Effector CD4-positive, alpha-beta T cell (primary cell): Measurements from ENCODE around the gene DISP2.

Source experiments
- DNase-seq: peaks from one replicate; pipeline ENCODE4 v3.0.0-alpha.2; 2020

DISP2 gene

GRCh38 chr15:40392986-40393948 lies 35.2 kb downstream of the DISP2 start:
- DNase-seq = no peak

DNA sequence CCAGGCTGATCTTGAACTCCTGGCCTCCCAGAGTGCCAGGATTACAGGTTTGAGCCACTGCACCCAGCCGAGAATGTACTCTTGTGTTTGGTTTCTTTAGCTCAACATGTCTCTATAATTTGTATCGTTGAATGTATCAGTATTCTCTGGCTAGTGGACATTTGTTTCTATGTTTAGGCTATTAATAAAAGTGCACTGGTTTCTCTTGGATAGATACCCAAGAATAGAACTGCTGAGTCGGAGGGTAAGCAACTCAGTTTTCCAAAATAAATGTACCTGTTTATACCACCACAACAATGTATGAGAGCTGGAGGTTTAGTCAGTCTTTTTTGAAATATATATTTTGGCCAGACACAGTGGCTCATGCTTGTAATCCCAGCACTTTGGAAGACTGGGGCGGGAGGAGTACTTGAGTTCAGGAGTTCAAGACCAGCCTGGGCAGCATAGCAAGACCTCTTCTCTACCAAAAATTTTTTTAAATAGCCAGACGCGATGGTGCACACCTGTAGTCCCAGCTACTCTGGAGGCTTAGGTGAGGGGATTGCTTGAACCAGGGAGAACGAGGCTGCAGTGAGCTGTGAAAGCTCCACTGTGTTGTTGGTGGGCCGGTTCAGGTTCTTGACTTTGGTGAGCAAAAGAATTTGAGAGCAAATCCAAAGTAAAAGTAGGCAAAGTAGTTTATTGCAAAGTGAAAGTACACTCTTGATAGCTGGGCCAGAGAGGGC lies 39.8 kb downstream of the DISP2 start:
- DNase-seq = no peak

DNA sequence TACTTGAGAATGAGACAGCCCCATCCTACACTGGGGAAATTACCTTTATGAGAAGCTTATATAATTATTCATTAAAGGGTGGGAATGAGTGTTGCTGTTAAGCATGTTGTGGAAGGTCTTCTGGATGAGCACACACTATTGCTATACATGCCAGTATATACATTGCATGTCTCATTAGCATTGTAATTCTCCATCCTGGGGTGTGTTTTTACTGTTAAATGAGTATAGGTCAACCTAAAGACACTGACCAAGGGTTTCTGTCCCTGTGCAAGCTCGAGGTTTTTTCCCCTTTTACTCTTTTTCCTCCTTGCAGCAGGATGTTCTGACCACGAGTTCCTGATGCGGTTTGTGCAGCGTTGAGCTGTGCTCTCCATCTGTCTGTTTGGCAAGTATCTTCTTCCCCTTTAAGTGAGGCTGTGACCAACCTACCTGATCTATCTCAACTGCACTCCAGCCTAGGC lies 40.4 kb downstream of the DISP2 start:
- no peak for DNase-seq

- DNase-seq = no peak
Measured at GRCh38 chr15:40399370-40399769, 41.4 kb downstream of the DISP2 start.

DNA sequence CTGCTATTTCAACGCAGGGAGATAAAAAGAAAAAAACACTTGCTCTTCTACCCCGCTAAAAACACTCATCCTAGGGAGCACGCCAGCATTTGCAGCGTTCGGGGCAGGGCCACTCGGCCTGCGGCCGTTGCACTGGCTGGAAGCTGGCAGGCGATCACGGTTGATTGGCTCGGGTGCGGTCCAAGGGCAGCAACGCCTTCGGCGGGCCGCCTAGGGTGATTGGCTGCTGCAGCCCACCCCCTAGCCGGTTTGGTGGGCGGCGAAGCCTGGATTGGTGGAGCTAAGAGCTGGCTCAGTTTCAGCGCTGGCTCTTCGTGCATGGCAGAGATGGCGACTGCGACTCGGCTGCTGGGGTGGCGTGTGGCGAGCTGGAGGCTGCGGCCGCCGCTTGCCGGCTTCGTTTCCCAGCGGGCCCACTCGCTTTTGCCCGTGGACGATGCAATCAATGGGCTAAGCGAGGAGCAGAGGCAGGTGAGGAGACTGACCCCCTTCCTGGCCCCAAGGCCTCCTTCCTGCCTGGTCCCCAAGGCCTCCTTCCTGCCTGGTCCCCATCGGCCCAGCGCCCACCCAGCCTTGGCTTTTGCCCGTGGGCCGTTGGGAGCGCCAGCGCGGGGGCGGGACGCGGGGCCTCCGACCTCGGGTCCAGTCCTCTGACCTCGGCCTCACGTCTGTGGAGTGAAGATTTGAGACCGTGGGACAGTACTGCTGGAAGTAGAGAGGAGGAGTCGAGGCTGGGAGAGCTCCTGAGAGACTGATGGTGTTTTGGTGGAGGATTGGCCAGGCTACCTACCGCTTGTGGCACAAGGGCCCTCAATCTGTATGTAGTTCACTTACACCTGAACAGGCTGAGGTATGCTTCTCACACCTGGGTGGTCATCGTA lies 47.7 kb downstream of the DISP2 start, which contains the start of gene IVD:
TSS of gene IVD (plus strand) at position 295 of the 881 bp plus-strand sequence. CDS start at position 328, 33 bp downstream.
- peak; percentile 81 for DNase-seq

GRCh38 chr15:40407330-40407990 lies 49.4 kb downstream of the DISP2 start:
- no peak for DNase-seq

DNA sequence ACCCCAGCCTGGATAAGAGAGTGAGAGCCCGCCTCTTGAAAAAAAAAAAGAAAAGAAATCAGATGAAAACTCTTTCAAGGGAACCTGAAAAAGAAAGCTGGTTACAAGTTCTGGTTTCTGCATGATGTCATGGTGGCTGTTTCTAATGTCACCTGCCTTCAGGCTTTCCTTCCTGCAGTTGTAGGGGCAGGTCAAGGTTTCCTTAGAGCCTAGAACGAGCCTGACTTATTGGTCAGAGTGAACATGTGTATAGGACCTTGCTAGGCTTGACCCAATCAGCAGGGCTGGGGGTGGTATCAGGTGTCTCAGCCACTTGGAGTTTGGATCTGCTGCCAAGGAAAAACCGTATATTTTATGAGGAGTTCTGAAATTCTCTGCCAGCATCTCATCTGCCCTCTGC lies 51.3 kb downstream of the DISP2 start:
- no peak for DNase-seq

DNA sequence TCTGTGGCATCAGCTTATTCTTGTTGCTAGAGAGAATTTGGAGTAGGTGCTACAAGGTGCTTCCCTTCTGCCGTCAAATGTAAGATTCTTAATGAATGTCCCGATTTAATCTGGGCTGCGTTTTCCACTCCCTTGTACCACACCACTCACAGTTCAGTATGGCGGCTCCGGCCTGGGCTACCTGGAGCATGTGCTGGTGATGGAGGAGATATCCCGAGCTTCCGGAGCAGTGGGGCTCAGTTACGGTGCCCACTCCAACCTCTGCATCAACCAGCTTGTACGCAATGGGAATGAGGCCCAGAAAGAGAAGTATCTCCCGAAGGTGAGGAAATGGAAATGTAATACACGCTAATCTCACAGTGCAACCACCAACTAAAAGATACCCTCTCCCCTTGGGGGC lies 52.5 kb downstream of the DISP2 start:
- no peak for DNase-seq

DNA sequence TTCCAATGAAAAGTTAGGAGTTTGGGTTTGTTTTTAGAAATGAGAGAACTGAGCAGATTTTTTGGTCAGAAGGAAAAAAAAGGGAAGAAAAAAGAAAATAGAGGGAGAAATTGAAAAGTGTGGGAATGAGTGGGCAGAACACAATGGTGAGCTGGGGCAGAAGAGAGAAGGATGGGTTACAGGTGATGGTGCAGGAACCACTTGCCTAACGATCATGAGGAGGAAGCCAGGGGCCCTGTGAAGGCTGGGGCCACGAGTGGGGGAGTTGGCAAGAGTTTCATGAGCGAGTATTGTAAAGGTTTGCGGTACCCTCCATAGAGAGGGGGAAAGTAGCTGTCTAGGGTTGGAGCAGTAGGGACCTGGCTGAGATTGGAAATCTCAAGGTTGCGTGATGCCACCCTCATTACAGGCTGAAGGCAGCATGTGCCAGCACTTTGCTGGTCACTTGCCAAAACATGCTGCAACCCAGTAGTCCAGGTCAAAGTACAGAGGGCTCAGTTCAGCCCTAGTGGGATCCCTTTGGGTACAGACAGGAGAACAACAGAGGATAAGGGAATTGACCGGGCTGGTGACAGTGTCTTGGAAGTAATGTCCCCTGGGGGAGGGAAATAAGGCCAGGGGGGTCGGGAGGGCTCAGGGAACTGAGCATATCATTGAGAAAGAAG lies 54.2 kb downstream of the DISP2 start:
- DNase-seq = no peak

DNA sequence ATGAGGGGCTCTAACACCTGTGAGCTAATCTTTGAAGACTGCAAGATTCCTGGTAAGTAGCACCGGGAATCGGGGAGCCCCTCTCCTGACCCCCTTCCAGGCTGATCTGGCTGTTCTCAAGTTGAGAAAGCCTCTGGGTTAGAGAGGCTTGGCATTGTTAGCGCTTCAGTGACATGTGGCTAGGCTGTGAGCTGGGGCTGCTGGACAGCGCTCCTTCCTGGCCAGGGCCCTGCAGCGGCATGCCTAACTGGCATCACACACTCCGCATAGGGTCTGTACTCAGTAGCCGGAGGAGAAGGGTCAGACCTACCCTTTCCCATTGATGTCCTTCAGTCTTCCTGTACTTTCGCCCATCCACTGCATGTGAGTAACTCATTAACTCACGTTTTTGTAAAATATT lies 55.0 kb downstream of the DISP2 start:
- no peak for DNase-seq

DNA sequence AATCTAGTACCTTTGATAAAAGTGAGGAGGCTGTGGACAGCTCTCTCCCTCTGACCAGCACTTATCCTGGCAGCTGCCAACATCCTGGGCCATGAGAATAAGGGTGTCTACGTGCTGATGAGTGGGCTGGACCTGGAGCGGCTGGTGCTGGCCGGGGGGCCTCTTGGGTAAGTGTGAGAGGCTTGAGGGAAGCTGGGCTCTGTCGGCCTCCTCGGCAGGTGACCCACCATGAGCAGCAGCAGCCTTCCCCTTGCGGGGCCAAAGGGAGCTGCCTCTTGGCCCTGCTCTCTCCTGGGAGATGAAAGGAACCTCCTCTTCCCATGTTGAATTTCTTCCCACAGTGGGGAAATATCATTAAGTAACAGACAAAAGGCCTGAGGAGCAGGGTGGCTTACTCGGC lies 56.8 kb downstream of the DISP2 start:
- no peak for DNase-seq

DNA sequence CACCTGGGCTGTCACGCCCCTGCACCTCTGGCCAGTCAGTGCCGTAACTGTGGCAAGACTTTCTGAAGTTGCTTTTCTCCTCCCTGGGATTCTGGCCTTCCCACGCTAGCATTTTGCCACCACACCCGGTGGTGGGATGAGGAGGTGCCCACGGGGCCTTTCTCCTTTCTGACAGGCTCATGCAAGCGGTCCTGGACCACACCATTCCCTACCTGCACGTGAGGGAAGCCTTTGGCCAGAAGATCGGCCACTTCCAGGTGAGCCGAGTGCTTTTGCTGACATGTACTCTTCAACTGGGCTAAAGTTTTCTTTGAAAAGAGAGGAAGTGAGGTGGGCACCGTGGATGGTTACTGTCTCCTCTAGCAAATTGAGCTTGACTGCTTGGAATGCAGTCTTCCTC lies 57.2 kb downstream of the DISP2 start:
- no peak for DNase-seq

- no peak for DNase-seq
Measured at GRCh38 chr15:40416056-40416455, 58.0 kb downstream of the DISP2 start.

DNA sequence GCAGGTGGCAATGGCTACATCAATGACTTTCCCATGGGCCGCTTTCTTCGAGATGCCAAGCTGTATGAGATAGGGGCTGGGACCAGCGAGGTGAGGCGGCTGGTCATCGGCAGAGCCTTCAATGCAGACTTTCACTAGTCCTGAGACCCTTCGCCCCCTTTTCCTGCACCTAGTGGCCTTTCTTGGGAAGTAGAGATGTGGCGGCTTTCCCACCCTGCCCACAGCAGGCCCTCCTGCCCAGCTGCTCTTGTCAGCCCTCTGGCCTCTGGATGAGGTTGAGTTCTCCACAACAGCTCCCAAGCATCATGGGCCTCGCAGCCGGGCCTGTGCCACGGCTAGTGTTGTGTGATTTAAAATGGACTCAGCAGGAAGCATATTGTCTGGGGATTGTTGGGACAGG lies 60.1 kb downstream of the DISP2 start:
- no peak for DNase-seq

DNA sequence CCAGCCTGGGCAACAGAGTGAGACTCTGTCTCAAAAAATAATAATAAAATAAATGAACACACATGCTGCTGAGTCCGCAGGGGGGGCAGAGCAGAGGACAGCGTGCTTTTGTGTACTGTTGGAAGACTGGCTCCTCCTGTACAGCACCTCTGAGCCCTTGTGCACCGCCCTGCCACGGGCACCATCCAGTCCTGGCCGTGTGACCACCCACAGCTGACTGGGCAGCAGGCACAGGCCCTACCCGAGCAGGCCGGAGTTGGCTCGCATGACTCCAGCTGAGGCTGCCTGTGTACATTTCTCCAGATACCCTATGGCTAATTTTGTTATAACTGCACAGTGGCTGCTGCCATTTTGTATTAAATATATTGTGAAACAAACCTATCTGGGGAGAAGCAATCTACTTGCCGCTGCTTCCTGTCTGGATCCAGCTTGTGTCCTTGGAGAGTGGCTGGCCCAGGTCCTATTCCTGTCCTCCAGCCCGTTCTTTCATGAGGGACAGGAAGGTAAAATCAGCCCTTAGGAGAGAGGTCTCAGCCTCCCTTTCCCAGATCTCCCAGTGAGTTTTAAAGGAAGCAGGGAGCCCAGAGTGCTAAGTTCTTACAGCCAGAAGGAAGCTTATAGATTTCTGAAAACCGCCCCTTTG lies 62.2 kb downstream of the DISP2 start:
- no peak for DNase-seq

- DNase-seq = no peak
Measured at GRCh38 chr15:40420793-40421192, 62.8 kb downstream of the DISP2 start.

DNA sequence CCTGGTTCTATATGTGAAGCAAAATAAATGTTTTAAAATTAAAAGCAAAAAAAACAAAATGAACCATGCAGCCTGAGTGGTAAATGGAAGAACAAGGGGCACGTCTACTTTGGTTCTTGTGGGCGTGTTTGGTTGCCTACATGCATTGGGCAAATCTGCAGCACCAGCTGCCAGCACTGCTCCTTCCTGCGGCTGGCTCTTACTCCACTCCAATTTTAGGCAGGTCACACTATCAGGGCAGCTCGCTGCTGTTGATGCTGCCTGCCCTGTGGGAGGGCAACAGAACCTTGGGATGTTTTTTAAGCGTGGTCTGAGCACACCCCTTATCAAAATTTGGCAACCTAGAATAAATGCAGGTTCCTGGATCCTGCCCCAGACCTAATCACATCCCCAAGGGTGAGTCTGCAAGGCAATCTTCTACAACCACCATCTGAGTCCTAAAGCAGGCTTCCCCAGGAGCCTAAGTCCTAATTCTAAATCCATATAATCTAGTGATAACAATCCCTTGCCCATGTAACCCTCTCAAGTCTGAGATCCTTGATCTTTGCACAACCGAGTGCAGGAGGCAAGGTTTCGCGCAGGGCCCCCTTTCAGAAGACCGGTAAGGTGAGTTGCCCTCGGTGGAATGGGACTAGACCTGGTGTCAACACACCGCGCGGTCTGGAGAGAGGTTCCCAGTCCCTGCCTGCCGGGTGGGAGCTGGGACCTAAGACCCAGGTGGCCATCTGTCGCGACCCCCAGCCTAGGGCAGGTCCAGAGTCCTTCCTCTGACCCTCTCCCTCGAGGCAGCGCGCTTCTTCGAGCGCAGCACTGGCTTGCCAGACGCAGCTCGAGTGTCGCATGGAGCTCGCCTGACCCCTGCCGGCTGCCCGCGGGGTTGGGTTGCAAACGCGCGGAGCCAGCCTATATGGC lies 63.5 kb downstream of the DISP2 start:
- peak; percentile 76 for DNase-seq

DNA sequence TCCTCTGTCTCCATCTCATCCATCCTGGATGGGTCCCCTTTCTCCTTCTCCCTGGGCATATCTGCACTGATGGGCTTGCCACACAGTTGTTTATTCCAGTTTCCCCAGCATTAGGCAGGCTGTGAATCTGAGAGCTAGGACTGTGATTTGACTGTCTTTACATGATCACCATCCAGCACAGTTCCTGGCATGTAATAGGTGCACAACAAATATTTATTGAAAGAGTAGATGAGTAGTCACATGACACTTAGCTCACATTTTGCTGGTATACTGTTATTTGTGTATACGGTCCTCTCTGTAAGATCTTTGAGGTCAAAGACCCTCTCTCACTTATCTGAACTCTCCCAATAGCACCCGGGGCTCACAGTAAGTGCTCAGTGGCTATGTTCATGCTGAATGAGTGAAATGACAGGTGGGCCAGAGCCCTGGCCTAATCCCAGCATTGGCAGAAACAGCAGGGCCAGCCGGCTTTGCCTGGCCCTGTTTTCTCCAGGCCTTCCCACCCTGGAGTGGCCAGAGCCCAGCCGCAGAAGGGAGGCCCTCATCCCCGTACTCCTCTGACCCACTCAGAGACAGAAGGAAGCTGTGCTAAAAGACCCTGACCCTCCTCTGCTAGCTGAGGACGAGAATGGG lies 66.6 kb downstream of the DISP2 start:
- DNase-seq = no peak

GRCh38 chr15:40425681-40426080 lies 67.7 kb downstream of the DISP2 start:
- DNase-seq = no peak
